Dedifferentiated amniotic fluid mesenchymal stem cell (primary cell): ENCODE results near the gene REL.

Source experiments
- DNase-seq: peaks from one replicate; pipeline ENCODE4 v3.0.0-alpha.2; 2016; ENCODE audit errors: extremely low spot score

Gene REL

GRCh38 chr2:60964651-60965498 lies 83.5 kb downstream of the REL start:
- no peak for DNase-seq

DNA sequence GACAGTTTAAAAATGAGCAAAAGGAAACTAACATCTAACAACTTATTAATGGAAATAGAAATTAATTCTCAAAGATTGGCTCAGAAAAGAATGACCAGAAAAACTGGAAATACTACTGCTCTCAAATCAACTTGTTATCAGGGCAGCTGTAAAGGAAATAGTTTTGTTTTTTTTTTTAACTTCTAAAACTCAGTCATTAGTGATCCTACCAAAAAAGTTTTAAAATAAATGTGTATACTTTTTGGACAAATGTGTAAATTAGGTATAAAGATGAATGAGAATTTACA lies 84.1 kb downstream of the REL start:
- DNase-seq, result no peak

DNA sequence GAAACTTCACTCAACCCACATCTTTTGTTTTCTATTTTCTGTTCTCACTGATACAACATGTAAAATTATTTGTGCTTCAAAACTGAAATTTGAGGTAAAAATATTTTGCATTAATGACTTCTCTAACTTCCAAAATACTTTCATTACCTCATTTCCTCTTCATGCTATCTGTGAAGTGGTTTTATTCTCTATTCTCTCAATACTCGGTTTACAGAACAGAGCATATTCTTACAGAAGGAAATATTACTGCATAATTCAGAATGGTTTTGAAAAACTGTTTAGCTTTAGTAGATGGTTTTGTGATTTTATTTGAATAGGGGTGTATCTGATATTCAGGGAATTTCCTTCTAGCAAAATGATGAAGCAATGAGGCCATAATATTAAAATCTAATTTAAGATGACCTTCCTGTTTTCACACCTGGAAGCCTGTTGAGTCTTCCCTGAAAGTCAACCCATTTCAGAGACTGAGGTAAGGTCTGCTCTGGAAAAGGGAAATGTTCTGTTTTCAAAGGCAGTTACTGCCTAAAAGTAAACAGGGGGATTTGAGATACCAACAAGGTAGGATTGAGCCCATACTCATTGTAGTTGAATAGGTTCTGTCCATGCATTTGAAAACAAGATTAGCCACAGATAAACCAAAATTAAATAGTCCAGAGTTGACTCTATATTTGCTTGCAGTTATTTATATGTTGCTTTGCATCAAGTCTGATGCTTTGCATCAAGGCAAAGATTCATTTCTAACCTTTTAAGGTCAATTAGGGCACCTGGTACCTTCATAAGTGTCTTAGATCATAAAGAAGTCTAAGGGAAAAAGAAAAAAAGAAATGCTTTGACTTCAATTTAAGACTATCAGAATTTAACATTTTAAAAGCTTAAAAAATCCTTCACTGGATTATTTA lies 85.4 kb downstream of the REL start:
- DNase-seq, result no peak

DNA sequence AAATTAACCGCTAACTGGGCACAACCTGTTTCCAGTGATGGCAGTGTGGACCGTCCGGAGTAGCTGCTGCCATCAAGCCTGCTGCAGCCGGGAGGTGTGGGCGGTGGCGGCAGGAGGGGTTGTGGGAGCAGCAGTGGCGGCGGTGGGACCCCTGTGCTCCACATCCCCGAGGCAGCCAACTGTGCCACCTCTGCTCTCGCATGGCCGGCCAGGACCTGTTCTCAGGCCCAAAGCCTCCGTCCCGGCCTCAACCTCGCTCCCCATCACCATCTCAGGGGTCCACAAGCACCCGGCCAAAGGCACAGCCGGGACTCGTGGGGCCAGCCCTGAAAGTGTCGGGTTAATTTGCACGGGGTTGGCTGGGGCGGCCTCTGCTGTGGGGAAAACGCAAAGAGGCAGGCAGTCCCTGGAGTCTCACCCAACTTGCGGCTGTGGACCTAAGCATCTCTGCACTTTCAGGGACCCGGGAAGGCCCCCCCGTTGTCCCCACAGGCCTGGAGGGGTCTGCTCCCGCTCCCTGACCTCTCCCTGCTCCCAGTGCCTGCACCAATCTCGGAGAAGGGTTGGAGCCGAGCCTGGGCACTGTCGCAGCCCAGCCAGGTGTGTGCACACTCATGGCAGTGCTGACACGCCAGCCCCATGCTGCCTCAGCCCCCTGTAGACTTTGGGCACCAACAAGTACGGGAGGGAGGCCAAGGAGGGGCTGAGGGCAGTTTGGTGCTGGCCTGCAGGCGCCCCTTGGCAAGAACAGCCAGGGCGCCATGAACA lies 91.7 kb downstream of the REL start:
- DNase-seq, result no peak

GRCh38 chr2:60973705-60974104 lies 92.3 kb downstream of the REL start:
- no peak for DNase-seq

DNA sequence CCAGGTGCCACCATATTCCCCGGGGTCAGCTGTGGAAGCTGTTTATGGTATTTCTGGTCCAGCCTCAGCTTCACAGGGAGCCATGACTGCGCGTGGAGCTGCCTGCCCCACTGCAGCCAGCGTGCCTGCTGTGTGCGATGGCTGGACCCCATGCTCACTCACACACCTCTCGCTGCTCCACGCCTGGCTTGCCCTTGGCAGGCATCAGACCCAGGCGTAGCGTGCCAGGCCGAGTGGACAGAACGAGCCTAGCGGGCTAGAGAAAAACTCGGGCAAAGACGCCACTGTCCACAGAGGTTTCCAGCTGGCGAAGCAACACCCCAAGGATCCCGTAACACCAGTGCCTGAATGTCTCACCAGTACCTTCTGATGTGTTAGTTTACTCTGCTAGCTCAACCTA lies 93.3 kb downstream of the REL start:
- no peak for DNase-seq
